B cell (primary cell): ENCODE results near the gene IL12A. TPM values are rescaled to one million over a fixed set of nuclear protein-coding genes. Genes with fewer than 3 reads are reported as not detected.

Experiments
- ATAC-seq: fragments of 200-7000 bp; cut with Tn5 transposase; one replicate; pipeline ENCODE4 v1.10.0; 2021; ENCODE audit warnings: low read depth, mild to moderate bottlenecking, moderate number of reproducible peaks, moderate library complexity
- CTCF ChIA-PET: fragments of 350-600 bp; sonication (Branson Sonifier 250); formaldehyde crosslinking; loops from one replicate; lab custom pipeline; 2021; ENCODE audit warnings: antibody characterized with exemption, inconsistent platforms; lab: Charles Lee
- POLR2A ChIA-PET: fragments of 350-600 bp; sonication (Branson Sonifier 250); formaldehyde crosslinking; loops from one replicate; lab custom pipeline; 2021; ENCODE audit warnings: antibody characterized with exemption; lab: Charles Lee
- DNase-seq: peaks from one replicate; pipeline ENCODE4 v3.0.0; 2013
- H2AFZ ChIP-seq: 2 replicates; pipeline ENCODE4 v1.6.1; 2012; ENCODE audit warnings: mild to moderate bottlenecking, low read depth, low read length; ENCODE audit not compliant: insufficient read depth, poor library complexity, severe bottlenecking
- H3K27ac ChIP-seq, 2 donors: 1 replicate in 1 of 2; 2 replicates in 1 of 2; pipeline ENCODE4 v1.5.1; 2012 to 2013; ENCODE audit warnings: low read length in 2 of 2, mild to moderate bottlenecking in 2 of 2, moderate library complexity in 1 of 2
- H3K27me3 ChIP-seq, 4 experiments: fragments of 200-600 bp in 1 of 4; sonication (generic) in 1 of 4; replicated peaks in 1 of 4; 1 replicate in 2 of 4; 2 replicates in 2 of 4; pipeline versions ENCODE4 v1.6.1 to v1.7.0; 2013 to 2016; ENCODE audit warnings: low read length in 3 of 4, mild to moderate bottlenecking in 2 of 4, mixed read lengths in 1 of 4, moderate library complexity in 1 of 4; ENCODE audit not compliant: insufficient read depth in 4 of 4, control insufficient read depth in 3 of 4; ENCODE audit errors: control extremely low read depth in 1 of 4
- H3K36me3 ChIP-seq, 2 experiments: replicated peaks in 1 of 2; 1 replicate in 1 of 2; 2 replicates in 1 of 2; pipeline versions ENCODE4 v1.6.1 to v1.7.1; 2013; ENCODE audit warnings: low read length in 1 of 2; ENCODE audit not compliant: insufficient read depth in 2 of 2, control insufficient read depth in 1 of 2; ENCODE audit errors: control extremely low read depth in 1 of 2, extremely low read depth in 1 of 2
- H3K4me1 ChIP-seq, 2 donors: fragments of 200-600 bp in 1 of 2; sonication (generic) in 1 of 2; 1 replicate in 1 of 2; 2 replicates in 1 of 2; pipeline versions ENCODE4 v1.5.1 to v1.6.1; 2013 to 2017; ENCODE audit warnings: low read length in 2 of 2; ENCODE audit not compliant: control insufficient read depth in 2 of 2, insufficient read depth in 2 of 2
- H3K4me2 ChIP-seq: replicated peaks from 2 replicates; pipeline ENCODE3; 2012; ENCODE audit warnings: mild to moderate bottlenecking, low read depth, low read length; ENCODE audit not compliant: poor library complexity, severe bottlenecking
- H3K4me3 ChIP-seq, 5 experiments: fragments of 200-600 bp in 1 of 5; sonication (generic) in 1 of 5; 1 replicate in 3 of 5; 2 replicates in 2 of 5; pipeline versions ENCODE4 v1.5.1 to v1.7.0; 2011 to 2016; ENCODE audit warnings: low read length in 4 of 5, mild to moderate bottlenecking in 4 of 5, low read depth in 2 of 5, control low read depth in 1 of 5, moderate library complexity in 1 of 5; ENCODE audit not compliant: insufficient read depth in 1 of 5; ENCODE audit errors: control extremely low read depth in 1 of 5, extremely low read depth in 1 of 5
- H3K79me2 ChIP-seq: fragments of 200-600 bp; sonication (generic); one replicate; pipeline ENCODE4 v1.6.0; 2016; ENCODE audit warnings: low read length; ENCODE audit not compliant: control insufficient read depth, insufficient read depth
- H3K9ac ChIP-seq: fragments of 200-600 bp; sonication (generic); 2 replicates; pipeline ENCODE4 v1.6.1; 2017; ENCODE audit warnings: mild to moderate bottlenecking, low read length, moderate library complexity
- H3K9me3 ChIP-seq, 3 donors: one replicate each; pipeline versions ENCODE4 v1.6.1 to v1.7.1; 2013; ENCODE audit warnings: low read length in 2 of 3; ENCODE audit not compliant: control insufficient read depth in 2 of 3, insufficient read depth in 1 of 3; ENCODE audit errors: control extremely low read depth in 1 of 3
- H4K20me1 ChIP-seq: 2 replicates; pipeline ENCODE4 v1.6.0; 2012; ENCODE audit warnings: mild to moderate bottlenecking, low read length; ENCODE audit not compliant: insufficient read depth, control insufficient read depth, poor library complexity, severe bottlenecking
- H3K27ac Mint-ChIP-seq: one replicate; pipeline ENCODE4 v1.8.0; 2021; ENCODE audit warnings: mixed read lengths
- H3K27me3 Mint-ChIP-seq: one replicate; pipeline ENCODE4 v1.8.0; 2021; ENCODE audit warnings: mixed read lengths
- H3K4me1 Mint-ChIP-seq: one replicate; pipeline ENCODE4 v1.8.0; 2021; ENCODE audit warnings: mixed read lengths
- H3K4me3 Mint-ChIP-seq: one replicate; pipeline ENCODE4 v1.8.0; 2021; ENCODE audit warnings: mixed read lengths
- H3K9me3 Mint-ChIP-seq: one replicate; pipeline ENCODE4 v1.8.0; 2022; ENCODE audit warnings: mixed read lengths; ENCODE audit not compliant: insufficient read depth
- EZH2 ChIP-seq: IDR thresholded peaks from 2 replicates; pipeline ENCODE4 v1.6.1; 2012; ENCODE audit warnings: borderline replicate concordance, low read depth, mild to moderate bottlenecking, moderate library complexity, low read length; ENCODE audit not compliant: insufficient read depth, poor library complexity, severe bottlenecking
- WGBS: methylation state at CpG from one replicate; pipeline ENCODE4 v1.1.5; 2013; ENCODE audit warnings: missing lambda C conversion rate; ENCODE audit not compliant: insufficient coverage; 5-methylcytosine and 5-hydroxymethylcytosine counted together
- intact Hi-C: fragments of 100-400 bp; cut with micrococcal nuclease; formaldehyde crosslinking; loops from one replicate; pipeline ENCODE4 v1.10.0; 2022
- polyA plus RNA-seq: library from polyadenylated mRNA; depleted of rRNA; stranded (reverse); fragments of >200 nt; gene quantifications from 2 replicates; pipeline ENCODE4 v1.2.3, GENCODE V29; 2012
- total RNA-seq, 2 donors: library from RNA; stranded (reverse); fragments of 120-200 nt in 1 of 2; gene quantifications; 1 replicate in 1 of 2; 2 replicates in 1 of 2; pipeline versions ENCODE4 v1.2.3 to v1.2.4, GENCODE V29; 2013 to 2022
- TF ChIP-seq, protein P1 (sequence below): fragments of 200-600 bp; IDR thresholded peaks from one replicate; pipeline ENCODE4 v1.8.0; 2022; ENCODE audit warnings: antibody characterized with exemption, mild to moderate bottlenecking

The IL12A gene
- total and polyA plus RNA-seq, 2 donors (not counting 1 experiment from before 2014, with no cell fraction given), result 6.1 to 9.9 TPM

GRCh38 chr3:159996018-159996417 is 7.4 kb downstream of the IL12A start:
- POLR2A ChIA-PET, result no interaction called here
- no peak overlapping the region for H3K4me2 ChIP-seq
- no peaks in the 10 kb centered on the region for H4K20me1 ChIP-seq
- H3K9ac ChIP-seq, result no peak overlapping the region
- no peak for TF ChIP-seq EZH2
- TF ChIP-seq, protein P1, sequence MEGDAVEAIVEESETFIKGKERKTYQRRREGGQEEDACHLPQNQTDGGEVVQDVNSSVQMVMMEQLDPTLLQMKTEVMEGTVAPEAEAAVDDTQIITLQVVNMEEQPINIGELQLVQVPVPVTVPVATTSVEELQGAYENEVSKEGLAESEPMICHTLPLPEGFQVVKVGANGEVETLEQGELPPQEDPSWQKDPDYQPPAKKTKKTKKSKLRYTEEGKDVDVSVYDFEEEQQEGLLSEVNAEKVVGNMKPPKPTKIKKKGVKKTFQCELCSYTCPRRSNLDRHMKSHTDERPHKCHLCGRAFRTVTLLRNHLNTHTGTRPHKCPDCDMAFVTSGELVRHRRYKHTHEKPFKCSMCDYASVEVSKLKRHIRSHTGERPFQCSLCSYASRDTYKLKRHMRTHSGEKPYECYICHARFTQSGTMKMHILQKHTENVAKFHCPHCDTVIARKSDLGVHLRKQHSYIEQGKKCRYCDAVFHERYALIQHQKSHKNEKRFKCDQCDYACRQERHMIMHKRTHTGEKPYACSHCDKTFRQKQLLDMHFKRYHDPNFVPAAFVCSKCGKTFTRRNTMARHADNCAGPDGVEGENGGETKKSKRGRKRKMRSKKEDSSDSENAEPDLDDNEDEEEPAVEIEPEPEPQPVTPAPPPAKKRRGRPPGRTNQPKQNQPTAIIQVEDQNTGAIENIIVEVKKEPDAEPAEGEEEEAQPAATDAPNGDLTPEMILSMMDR, result no peak
- no peak overlapping the region for H2AFZ ChIP-seq
- no peaks in the 10 kb centered on the region for H3K9me3 Mint-ChIP-seq
- no peak overlapping the region for H3K4me3 ChIP-seq
- no peaks in the 10 kb centered on the region for H3K4me1 ChIP-seq
- no peaks in the 10 kb centered on the region for H3K79me2 ChIP-seq
- H3K27ac ChIP-seq, result no peak overlapping the region
- H3K27me3 Mint-ChIP-seq, result no peaks in the 10 kb centered on the region
- ATAC-seq (no peak), DNase-seq (no peak)
- no peak overlapping the region for H3K27ac Mint-ChIP-seq
- no peaks in the 10 kb centered on the region for H3K9me3 ChIP-seq
- intact Hi-C loops, result no loop called here
- H3K4me1 Mint-ChIP-seq, result peaks cover 12% of the 10 kb centered on the region
- H3K36me3 ChIP-seq, result no peaks in the 10 kb centered on the region
- no peak overlapping the region for H3K4me3 Mint-ChIP-seq
- H3K27me3 ChIP-seq, result no peaks in the 10 kb centered on the region
- CTCF ChIA-PET, result interaction anchor here (1.0 to 3.4 kb wide), 3 partner anchors 9 to 110 kb away, joined by 3 to 28 read pairs (median 10); no protein-coding TSS in a partner anchor

DNA sequence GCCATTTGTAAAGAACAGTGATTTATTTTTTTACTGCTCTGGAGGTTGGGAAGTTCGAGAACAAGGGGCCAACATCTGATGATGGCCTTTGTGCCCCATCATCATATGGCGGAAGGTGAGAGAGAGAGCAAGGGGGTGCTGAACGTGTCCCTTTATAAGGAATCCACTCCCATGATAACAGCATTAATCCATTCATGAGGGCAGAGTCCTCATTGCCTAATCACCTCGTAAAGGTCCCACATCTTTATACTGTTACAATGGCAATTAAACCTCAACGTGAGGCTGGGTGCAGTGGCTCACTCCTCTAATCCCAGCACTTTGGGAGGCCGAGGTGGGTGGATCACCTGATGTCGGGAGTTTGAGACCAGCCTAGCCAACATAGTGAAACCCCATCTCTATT is 8.3 kb downstream of the IL12A start:
- DNase-seq, result no peak
- no peak overlapping the region for H3K9ac ChIP-seq
- H3K4me2 ChIP-seq, result no peak overlapping the region
- H3K9me3 ChIP-seq, result no peaks in the 10 kb centered on the region
- POLR2A ChIA-PET, result no interaction called here
- Mint-ChIP-seq H3K4me3 (no peak overlapping the region), H3K9me3 (no peaks in the 10 kb centered on the region), H3K27ac (no peak overlapping the region), H3K4me1 (peaks cover 9% of the 10 kb centered on the region), H3K27me3 (no peaks in the 10 kb centered on the region)
- H3K4me1 ChIP-seq, result no peaks in the 10 kb centered on the region
- no peak overlapping the region for H2AFZ ChIP-seq
- no peak for ATAC-seq
- TF ChIP-seq EZH2, result no peak
- TF ChIP-seq, protein P1, result no peak
- 96% methylated on average over 5 of the region's 7 CpGs for WGBS
- CTCF ChIA-PET, result interaction anchor here (3.4 kb wide), 1 partner anchor 8 kb away, joined by 28 read pairs; no protein-coding TSS in a partner anchor
- no peaks in the 10 kb centered on the region for H4K20me1 ChIP-seq
- H3K27me3 ChIP-seq, result no peaks in the 10 kb centered on the region
- no peak overlapping the region for H3K27ac ChIP-seq
- no peak overlapping the region for H3K4me3 ChIP-seq
- H3K79me2 ChIP-seq, result no peaks in the 10 kb centered on the region
- intact Hi-C loops, result no loop called here
- H3K36me3 ChIP-seq, result no peaks in the 10 kb centered on the region
